ENCODE data around the gene CDK1. TPM values are rescaled to one million over a fixed set of nuclear protein-coding genes. Genes with fewer than 3 reads are reported as not detected.

The CDK1 gene
- total and polyA plus RNA-seq, 2 donors (not counting 3 experiments of a cell fraction or from before 2014, with no cell fraction given) = 19.9 to 70.1 TPM

GRCh38 chr10:60734226-60734625, 44.1 kb upstream of the CDK1 start:
- TF ChIP-seq GATA2 (IDR thresholded peaks at IDR 0.05; ENCODE audit: insufficient read depth, insufficient read length, low read depth, low read length) (no peak), MAX (IDR thresholded peaks at IDR 0.05; ENCODE audit: insufficient read depth, insufficient read length) (no peak), POLR2A (IDR thresholded peaks at IDR 0.05; ENCODE audit: low read depth, low read length) (no peak), CTCF (IDR thresholded peaks at IDR 0.05; ENCODE audit: extremely low read depth in 1 of 2, insufficient read depth in 1 of 2, low read depth in 1 of 2, low read length in 2 of 2) (no peak), EZH2 (IDR thresholded peaks at IDR 0.05; ENCODE audit: borderline replicate concordance, low read depth, low read length, severe bottlenecking) (no peak), MYC (IDR thresholded peaks at IDR 0.05; ENCODE audit: low read depth, low read length) (no peak), POLR2AphosphoS5 (IDR thresholded peaks at IDR 0.05; ENCODE audit: insufficient read depth, low read depth, low read length) (no peak)
- Histone ChIP-seq H4K20me1 (replicated peaks; ENCODE audit: control insufficient read depth, extremely low read depth, insufficient read depth, low read length) (no peaks in the 10 kb centered on the region), H3K79me2 (ENCODE audit: control insufficient read depth, insufficient read depth, low read length) (no peaks in the 10 kb centered on the region), H3K27ac (ENCODE audit: insufficient read depth, low read depth, low read length) (no peak overlapping the region), H3K4me3 (replicated peaks in 1 of 3; ENCODE audit: insufficient read depth in 1 of 3, low read depth in 1 of 3, low read length in 3 of 3) (no peak overlapping the region), H3K36me3 (ENCODE audit: control insufficient read depth in 2 of 2, extremely low read depth in 1 of 2, insufficient read depth in 2 of 2, low read length in 2 of 2) (no peaks in the 10 kb centered on the region), H3K9me3 (replicated peaks; ENCODE audit: control insufficient read depth, insufficient read depth, low read length) (no peaks in the 10 kb centered on the region), H2AFZ (ENCODE audit: low read depth, low read length) (no peak overlapping the region), H3K9me1 (replicated peaks; ENCODE audit: control insufficient read depth, extremely low read depth, insufficient read depth, low read length) (no peaks in the 10 kb centered on the region), H3K9ac (replicated peaks; ENCODE audit: extremely low read depth, insufficient read depth, low read length) (no peak overlapping the region), H3K27me3 (ENCODE audit: control insufficient read depth in 2 of 2, insufficient read depth in 2 of 2, low read length in 2 of 2) (peaks cover 45 to 75% of the 10 kb centered on the region in 2 experiments), H3K4me2 (ENCODE audit: insufficient read depth, low read length) (no peak overlapping the region), H3K4me1 (ENCODE audit: control insufficient read depth, extremely low read depth, insufficient read depth, low read length) (peaks cover 5% of the 10 kb centered on the region)
- ChIA-PET POLR2A (no interaction called here), CTCF (interaction anchor here (1.2 kb wide), 1 partner anchor 14 kb away, joined by 3 read pairs; no protein-coding TSS in a partner anchor)
- intact Hi-C loops (cut with micrococcal nuclease) = no loop called here
- BruUV-seq (replicated peaks) = no TSS peak
- dilution Hi-C loops (cut with MboI; ENCODE audit: extremely low pct_ligation_motif_present, low sequenced_read_pairs) = no loop called here
- DNase-seq (ENCODE audit: low read depth, low spot score) = no peak
- no peak for FAIRE-seq

All from endothelial cell of umbilical vein (primary cell).